Mucosa of rectum (tissue), 2 donors: Measurements from ENCODE around the gene PIP5KL1.

Experiments used
- H3K27ac ChIP-seq, 2 donors: one replicate each; pipeline ENCODE4 v1.7.0; 2013; ENCODE audit warnings: inconsistent platforms in 2 of 2, low read depth in 2 of 2, low read length in 2 of 2
- H3K27me3 ChIP-seq, 2 donors: one replicate each; pipeline ENCODE4 v1.7.0; 2013; ENCODE audit warnings: low read length in 2 of 2; ENCODE audit not compliant: control insufficient read depth in 2 of 2, insufficient read depth in 2 of 2
- H3K36me3 ChIP-seq, 2 donors: one replicate each; pipeline ENCODE4 v1.7.0; 2013; ENCODE audit warnings: low read length in 2 of 2; ENCODE audit not compliant: control insufficient read depth in 2 of 2, insufficient read depth in 2 of 2
- H3K4me1 ChIP-seq, 2 donors: one replicate each; pipeline ENCODE4 v1.7.0; 2013; ENCODE audit warnings: low read length in 2 of 2, mild to moderate bottlenecking in 1 of 2; ENCODE audit not compliant: control insufficient read depth in 2 of 2, insufficient read depth in 2 of 2
- H3K4me3 ChIP-seq, 2 donors: one replicate each; pipeline ENCODE4 v1.7.0; 2013; ENCODE audit warnings: low read length in 2 of 2
- H3K9ac ChIP-seq, 2 donors: one replicate each; pipeline ENCODE4 v1.7.0; 2013; ENCODE audit warnings: low read length in 2 of 2, low read depth in 1 of 2, mild to moderate bottlenecking in 1 of 2
- H3K9me3 ChIP-seq, 2 donors: one replicate each; pipeline ENCODE4 v1.7.0; 2013; ENCODE audit warnings: low read length in 2 of 2; ENCODE audit not compliant: control insufficient read depth in 2 of 2
- donor health status: healthy.
- donor health status: Normal muscosa, but diverticular disease.

The PIP5KL1 gene

DNA sequence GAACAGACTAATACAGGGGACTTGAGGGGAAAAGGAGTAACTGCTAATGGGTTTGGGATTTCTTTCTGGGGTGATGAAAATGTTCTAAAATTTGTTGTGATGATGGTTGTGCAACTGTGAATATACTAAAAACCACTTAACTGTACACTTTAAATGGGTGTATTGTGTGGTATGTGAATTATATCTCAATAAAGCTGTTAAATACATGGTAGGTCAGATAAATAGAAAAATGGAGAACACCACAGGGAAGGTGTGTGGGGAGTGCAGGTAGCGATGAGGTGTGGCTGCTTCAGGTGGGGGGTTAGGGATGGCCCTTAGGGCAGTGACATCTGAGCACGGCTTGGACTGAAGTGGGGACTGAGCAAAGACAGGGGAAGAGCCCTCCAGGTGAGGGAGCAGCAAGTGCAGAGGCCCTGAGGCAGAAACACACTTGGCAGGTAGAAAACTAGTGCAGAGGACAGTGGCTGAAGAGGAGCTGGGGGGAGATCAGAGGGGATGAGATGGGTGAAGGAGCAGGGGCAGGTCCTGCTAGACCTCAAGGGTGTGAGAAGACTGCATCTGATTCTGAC lies 29.3 kb upstream of the PIP5KL1 start:
- Histone ChIP-seq H3K9ac (peak overlapping the region; percentile 55 to 64), H3K4me3 (no peak overlapping the region), H3K27me3 (no peaks in the 10 kb centered on the region), H3K36me3 (peaks cover 0 to 4% of the 10 kb centered on the region in 2 donors), H3K9me3 (no peaks in the 10 kb centered on the region), H3K27ac (peak overlapping the region; percentile 76 to 82), H3K4me1 (peaks cover 48 to 51% of the 10 kb centered on the region in 2 donors)

GRCh38 chr9:127959398-127959797 lies 28.8 kb upstream of the PIP5KL1 start:
- H3K4me3 ChIP-seq, result no peak overlapping the region
- H3K9me3 ChIP-seq, result no peaks in the 10 kb centered on the region
- peaks cover 50 to 54% of the 10 kb centered on the region in 2 donors for H3K4me1 ChIP-seq
- H3K36me3 ChIP-seq, result peaks cover 0 to 4% of the 10 kb centered on the region in 2 donors
- peak overlapping the region in 1 of 2 donors; percentile 2 for H3K27ac ChIP-seq
- no peaks in the 10 kb centered on the region for H3K27me3 ChIP-seq
- H3K9ac ChIP-seq, result no peak overlapping the region

DNA sequence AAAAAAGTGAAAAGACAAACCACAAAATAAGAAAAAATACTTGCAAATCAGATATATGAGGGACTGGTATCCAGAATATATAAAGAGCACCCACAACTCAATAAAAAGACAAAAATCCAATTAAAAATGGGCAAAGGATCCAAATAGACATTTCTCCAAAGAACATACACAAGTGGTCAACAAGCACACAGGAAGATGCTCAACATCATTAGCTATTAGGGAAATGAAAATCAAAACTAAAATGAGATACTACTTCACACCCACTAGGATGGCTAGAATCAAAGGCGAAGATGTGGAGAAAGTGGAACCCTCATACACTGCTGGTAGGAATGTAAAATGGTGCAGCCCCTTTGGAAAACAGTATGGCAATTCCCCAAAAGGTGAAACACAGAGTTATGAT lies 28.2 kb upstream of the PIP5KL1 start:
- Histone ChIP-seq H3K36me3 (no peaks in the 10 kb centered on the region), H3K9me3 (no peaks in the 10 kb centered on the region)

GRCh38 chr9:127955294-127956015 lies 24.9 kb upstream of the PIP5KL1 start:
- peak overlapping the region; percentile 42 to 60 for H3K4me3 ChIP-seq
- no peaks in the 10 kb centered on the region for H3K9me3 ChIP-seq
- H3K9ac ChIP-seq, result peak overlapping the region; percentile 72 to 77
- peak overlapping the region; percentile 92 to 94 for H3K27ac ChIP-seq
- no peaks in the 10 kb centered on the region for H3K36me3 ChIP-seq
- no peaks in the 10 kb centered on the region for H3K27me3 ChIP-seq
- peaks cover 40 to 52% of the 10 kb centered on the region in 2 donors for H3K4me1 ChIP-seq

More for the DNA sequence above, 28.2 kb upstream of the PIP5KL1 start:
- Histone ChIP-seq H3K9ac (no peak overlapping the region), H3K27ac (no peak overlapping the region), H3K27me3 (no peaks in the 10 kb centered on the region), H3K4me1 (peaks cover 50 to 54% of the 10 kb centered on the region in 2 donors), H3K4me3 (no peak overlapping the region)

- H3K4me3 ChIP-seq, result peak overlapping the region in 1 of 2 donors; percentile 60
- H3K9ac ChIP-seq, result peak overlapping the region; percentile 72 to 74
- no peaks in the 10 kb centered on the region for H3K27me3 ChIP-seq
- peaks cover 0 to 4% of the 10 kb centered on the region in 2 donors for H3K36me3 ChIP-seq
- H3K27ac ChIP-seq, result peak overlapping the region; percentile 92 to 94
- peaks cover 35 to 48% of the 10 kb centered on the region in 2 donors for H3K4me1 ChIP-seq
- H3K9me3 ChIP-seq, result no peaks in the 10 kb centered on the region
These were observed 24.3 kb upstream of the PIP5KL1 start for GRCh38 chr9:127954831-127955293.

- H3K27ac ChIP-seq, result peak overlapping the region; percentile 35 to 94
- peaks cover 32 to 47% of the 10 kb centered on the region in 2 donors for H3K4me1 ChIP-seq
- H3K9me3 ChIP-seq, result no peaks in the 10 kb centered on the region
- peak overlapping the region; percentile 43 to 72 for H3K9ac ChIP-seq
- H3K36me3 ChIP-seq, result peaks cover 0 to 8% of the 10 kb centered on the region in 2 donors
- no peak overlapping the region for H3K4me3 ChIP-seq
- no peaks in the 10 kb centered on the region for H3K27me3 ChIP-seq
These were observed 23.4 kb upstream of the PIP5KL1 start for GRCh38 chr9:127953768-127954505.

- Histone ChIP-seq H3K9me3 (no peaks in the 10 kb centered on the region), H3K4me1 (peaks cover 32 to 47% of the 10 kb centered on the region in 2 donors), H3K27me3 (no peaks in the 10 kb centered on the region), H3K4me3 (no peak overlapping the region), H3K36me3 (peaks cover 4 to 13% of the 10 kb centered on the region in 2 donors), H3K9ac (no peak overlapping the region), H3K27ac (peak overlapping the region in 1 of 2 donors; percentile 35)
These were observed 22.6 kb upstream of the PIP5KL1 start for GRCh38 chr9:127953154-127953553.

GRCh38 chr9:127950513-127951289 lies 20.1 kb upstream of the PIP5KL1 start:
- H3K27ac ChIP-seq, result peak overlapping the region in 1 of 2 donors; percentile 61
- H3K9ac ChIP-seq, result no peak overlapping the region
- H3K27me3 ChIP-seq, result no peaks in the 10 kb centered on the region
- H3K9me3 ChIP-seq, result no peaks in the 10 kb centered on the region
- no peak overlapping the region for H3K4me3 ChIP-seq
- peaks cover 25 to 40% of the 10 kb centered on the region in 2 donors for H3K4me1 ChIP-seq
- peaks cover 14 to 27% of the 10 kb centered on the region in 2 donors for H3K36me3 ChIP-seq

- no peaks in the 10 kb centered on the region for H3K9me3 ChIP-seq
- no peak overlapping the region for H3K9ac ChIP-seq
- peaks cover 18 to 33% of the 10 kb centered on the region in 2 donors for H3K4me1 ChIP-seq
- no peaks in the 10 kb centered on the region for H3K27me3 ChIP-seq
- H3K4me3 ChIP-seq, result no peak overlapping the region
- H3K36me3 ChIP-seq, result peaks cover 21 to 34% of the 10 kb centered on the region in 2 donors
- peak overlapping the region in 1 of 2 donors; percentile 61 for H3K27ac ChIP-seq
These were observed 19.4 kb upstream of the PIP5KL1 start for GRCh38 chr9:127949827-127950512.
